GM19372 (cell line): Measurements from ENCODE around the gene MAGEF1.

Experiments
- ATAC-seq: cut with Tn5 transposase; IDR thresholded peaks from one replicate; pipeline ENCODE4 v1.9.1; 2021; ENCODE audit warnings: mild to moderate bottlenecking, low read depth, moderate library complexity; ENCODE audit not compliant: unreplicated experiment

MAGEF1 gene

DNA sequence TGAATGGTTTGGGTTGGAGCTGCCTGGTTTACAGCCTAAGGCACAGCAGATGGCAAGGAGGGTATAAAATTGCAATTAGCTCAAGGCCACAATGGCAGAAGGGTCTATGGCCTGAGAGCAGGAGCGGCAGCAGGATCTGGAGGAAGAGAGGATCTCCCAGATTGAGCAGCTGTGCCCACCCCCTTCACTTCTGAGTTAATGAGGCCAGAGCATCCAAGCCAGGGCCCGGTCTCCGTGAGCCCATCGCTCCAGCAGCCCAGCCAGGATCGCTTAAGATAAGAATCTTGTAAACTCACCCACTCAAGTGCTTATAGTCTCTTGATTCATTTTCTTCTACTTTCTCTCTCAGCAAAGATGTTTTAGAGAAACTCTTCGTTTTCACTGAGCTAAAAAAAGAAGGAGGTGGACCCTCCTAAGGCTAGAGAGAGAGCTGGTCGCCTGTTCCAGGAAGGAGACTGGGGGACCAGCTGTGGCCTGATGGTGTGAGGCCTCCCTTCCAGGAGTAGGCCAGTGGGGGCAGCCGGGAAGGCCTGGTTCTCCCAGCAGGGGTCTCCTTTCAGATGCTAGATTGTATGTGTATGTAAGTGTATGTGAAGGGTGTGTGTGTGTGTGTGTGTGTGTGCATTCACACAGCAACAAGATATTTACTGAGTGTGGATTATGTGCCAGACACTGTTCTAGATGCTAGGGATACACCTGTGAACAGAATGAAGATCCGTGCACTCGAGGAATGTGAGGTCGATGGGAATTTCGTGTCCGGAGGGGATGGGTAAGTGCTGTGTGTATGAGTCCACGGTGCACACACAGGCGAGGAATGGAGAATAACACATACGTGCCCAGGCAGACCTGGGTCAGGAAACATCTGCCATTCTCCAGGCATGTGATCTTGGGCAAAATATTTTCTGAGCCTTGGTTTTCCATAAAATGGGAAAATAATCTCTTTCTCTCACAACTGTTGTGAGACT is 18.6 kb downstream of the MAGEF1 start:
- ATAC-seq = no peak

DNA sequence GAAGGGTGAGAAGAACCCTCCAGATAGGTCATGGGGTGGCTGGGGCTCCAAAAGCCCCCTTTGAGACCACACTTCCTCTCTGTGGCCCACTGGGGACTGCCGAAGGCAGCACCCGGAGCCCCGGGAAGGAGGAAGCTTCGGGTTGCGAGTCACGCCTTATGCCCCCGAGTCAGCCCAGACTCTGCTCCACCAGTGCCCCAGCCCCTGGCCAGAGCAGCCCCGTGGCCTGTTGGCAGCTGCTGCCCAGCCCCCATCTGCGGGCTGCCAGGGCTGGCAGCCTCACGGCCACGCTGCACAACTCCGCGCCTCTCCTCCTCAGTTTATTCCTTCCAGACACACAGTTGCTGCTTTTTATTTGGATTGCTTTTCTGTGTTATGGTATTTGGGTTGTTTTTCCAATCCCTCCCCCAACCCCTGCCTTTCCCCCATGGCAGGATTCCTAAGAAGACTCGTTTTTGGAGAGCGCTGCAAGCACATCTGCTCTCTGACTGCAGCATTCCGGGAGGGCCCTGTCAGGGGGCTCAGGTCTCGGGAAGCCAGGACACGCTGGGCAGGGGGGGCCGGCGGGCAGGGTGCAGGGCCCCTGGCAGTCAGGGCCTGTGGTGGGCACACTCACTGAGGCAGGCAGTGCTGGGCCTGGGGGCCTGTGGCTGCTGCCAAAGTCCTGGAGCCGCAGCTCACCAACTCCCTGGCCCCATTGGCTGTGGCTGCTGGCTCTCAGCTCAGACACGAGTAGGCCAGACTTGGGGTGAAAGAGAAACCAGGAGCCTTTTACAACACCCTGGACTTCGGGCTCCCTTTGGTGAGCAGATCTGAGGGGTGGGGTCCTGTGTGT is 20.2 kb downstream of the MAGEF1 start:
- no peak for ATAC-seq

DNA sequence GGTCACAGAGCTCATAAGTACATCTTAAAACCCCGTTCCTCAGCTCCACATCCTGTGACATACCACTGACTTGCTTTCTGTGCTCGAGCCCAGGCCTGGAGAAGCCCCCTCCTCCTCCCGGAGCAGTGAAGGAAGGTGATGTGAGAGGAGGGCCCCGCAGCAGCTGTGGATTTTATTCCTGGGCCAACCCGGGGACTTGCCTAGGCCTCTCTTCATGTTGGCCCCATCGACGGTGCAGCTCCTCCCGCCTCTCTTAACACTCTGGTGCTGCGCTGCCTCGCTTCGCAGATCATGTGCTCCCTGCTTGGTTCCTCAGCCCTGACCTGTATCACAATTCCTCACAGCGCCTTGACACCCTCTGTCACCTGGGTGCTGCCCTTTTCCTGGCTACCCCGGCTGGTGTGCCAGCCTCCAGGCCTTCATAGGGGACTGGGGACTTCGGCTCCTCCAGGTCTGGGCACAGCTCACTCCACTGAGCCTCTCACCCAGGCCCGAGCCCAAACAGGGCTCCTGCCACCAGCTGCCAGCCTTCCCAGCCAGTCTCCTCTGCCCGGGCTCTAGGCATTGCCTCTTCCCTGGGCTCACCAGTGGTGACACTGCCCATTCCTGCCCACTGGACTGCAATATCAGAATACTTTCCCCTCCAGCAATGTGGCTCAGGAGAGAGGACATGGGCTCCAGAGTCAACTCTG is 21.5 kb downstream of the MAGEF1 start:
- ATAC-seq = no peak

DNA sequence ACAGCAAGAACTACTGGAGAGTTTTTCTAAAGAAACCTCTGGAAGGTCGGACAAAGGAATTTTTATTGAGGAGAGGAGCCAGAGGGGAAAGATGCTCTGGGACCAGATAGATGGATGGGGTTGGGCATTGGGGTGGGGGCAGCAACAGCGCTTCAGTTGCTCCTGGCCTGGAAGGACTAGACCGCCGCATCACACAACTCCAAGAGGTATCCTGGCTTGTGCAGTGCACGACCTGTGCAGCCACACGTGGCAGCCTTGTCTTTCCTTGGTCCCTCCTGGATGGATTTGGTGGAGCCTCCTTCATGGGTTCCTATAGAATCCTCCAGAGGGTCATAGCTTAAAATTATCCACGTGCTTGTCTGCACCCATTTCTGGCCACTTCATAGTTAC is 23.0 kb downstream of the MAGEF1 start:
- no peak for ATAC-seq

DNA sequence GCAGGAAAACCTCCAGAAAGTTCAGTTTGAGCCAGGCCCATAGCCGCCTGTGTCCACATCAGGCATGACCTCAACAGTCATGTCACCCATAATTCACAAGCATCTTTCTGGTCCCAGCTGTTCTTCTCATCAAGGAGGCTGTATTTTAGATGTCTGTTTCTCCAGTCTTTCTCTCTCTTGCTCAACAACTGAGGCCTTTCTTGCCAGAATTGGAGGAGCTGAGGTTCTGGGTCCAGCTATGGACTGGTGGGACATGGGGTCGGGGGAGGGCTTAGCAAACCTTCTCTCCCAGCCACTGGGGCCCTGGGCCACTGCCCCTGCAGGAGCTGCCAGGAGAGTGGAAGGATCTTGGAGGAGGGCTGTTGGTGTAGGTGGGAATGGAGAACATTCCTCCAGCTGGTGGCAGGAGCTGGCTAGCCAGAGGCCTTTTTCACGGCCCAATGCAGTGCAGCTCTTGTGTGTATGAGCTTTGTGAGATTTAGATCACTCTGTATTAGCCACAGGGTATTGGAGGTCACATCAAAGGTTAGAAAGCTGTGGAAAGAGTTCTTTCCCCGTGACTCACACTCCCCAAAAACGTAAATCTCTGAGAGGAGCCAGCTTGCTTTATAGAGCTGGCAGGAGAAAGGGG is 23.5 kb downstream of the MAGEF1 start:
- ATAC-seq = no peak

DNA sequence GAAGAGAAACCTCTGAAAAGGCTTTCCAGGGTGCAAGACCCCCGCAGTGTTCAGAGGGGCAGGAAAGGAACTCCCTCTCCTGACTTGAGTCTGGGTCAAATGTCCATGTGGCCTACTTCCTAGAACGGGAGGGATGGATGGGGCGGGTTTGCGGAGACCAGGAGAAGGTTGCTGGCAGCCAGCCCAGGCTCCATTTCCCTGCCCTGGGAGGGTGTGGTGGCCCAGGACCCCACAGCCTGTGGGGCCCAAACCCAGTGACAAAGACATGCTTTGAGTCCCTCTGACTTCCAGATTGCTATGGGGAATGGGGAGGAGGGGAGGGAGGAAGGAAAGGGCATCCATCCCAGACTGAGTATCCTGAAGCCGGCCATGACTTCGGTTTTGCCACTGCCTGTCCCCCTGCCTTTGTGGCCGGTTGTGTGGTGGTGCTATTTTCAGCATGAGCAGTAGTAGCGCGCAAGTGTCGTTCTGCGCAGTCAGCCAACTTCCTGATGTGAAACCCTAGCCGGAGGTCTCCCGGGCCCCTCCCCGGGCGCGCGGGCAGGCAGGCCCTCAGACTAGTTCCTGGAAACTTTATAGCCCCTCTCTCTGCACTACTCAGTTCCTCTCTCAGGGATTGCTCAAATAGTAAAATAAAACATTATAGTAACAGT is 24.4 kb downstream of the MAGEF1 start:
- ATAC-seq = no peak

DNA sequence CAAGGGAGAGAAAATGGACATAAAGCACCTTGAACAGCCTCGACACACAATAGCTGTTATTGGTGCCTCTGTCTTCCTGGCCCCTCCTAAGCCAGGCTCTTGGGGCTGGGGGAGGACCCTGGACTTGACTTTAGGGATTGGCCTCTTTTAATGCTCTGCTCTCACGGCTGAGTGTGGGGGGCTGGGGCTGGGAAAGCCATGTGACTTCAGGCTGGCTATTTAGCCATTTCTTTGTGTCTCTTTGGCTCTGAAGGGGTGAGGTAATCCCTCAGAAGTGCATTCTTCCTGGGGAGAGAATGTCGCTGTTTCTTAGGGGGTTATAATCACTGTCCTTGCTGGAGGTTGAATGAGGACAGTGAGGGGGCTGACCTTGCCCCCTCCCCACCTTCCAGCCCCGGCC is 26.2 kb downstream of the MAGEF1 start:
- no peak for ATAC-seq

DNA sequence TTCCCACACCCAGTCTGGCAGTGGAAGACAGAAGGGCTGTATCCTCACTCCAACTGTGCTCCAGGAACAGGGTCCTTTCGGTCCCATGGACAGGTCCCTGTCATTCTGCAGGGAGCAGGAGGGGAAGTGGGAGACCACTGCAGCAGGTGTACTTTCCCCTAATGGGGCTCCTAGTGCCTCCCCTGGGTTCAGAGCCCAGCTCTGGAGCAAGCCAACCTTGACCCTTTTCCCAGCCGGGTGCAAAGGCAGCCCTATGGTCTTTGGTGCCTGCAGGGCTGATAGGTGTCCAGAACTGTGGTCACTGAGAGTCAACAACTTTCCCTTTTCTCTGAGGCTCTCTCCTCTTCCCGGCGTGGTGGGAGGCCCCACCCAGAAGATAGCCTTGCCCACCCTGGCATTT is 26.8 kb downstream of the MAGEF1 start:
- no peak for ATAC-seq

DNA sequence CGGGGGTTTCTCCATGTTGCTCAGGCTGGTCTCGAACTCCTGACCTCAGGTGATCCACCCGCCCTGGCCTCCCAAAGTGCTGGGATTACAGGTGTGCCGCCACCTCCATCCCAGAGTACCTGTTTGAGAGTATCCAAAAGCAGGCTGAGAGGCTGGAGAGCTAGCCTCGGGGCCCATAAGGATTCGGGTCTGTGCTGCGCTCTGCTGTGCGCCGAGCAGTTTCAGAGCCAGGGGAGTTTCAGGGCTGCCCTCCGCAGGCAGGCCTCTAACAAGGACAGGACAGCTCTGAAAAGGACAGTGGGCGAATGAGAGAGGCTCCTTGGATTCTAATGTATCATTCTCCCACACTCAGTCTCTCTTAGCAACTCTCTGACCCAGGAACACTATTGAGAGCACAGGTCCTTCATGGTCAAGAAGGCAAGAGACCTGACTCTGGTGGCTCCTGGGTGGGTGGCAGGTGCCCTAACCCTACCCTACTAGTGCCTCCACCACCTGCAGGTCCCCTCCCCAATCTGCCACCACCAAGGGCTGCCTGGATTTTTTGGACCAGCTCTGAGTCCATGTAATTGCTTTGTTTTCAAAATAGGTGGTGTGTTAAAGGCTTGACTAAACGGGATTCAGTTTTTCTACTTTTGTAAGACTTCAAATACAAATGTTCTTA is 27.8 kb downstream of the MAGEF1 start:
- no peak for ATAC-seq

DNA sequence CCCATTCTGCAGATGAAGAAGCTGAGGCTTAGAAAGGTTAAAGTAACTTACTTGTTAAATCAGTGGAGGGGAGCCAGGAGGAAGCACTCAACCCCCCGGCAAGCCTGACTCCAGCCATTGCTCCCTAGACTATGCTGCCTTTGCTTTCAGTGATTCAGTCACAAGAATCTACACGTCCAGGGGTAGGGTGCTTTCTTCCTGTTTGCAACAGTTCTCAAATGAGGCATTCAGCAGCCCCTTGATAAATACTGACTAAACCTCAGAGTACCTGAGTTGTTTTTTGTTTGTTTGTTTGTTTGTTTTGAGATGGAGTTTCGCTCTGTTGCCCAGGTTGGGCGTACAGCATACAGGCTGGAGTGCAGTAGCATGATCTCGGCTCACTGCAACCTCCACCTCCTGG is 28.6 kb downstream of the MAGEF1 start:
- ATAC-seq = no peak

DNA sequence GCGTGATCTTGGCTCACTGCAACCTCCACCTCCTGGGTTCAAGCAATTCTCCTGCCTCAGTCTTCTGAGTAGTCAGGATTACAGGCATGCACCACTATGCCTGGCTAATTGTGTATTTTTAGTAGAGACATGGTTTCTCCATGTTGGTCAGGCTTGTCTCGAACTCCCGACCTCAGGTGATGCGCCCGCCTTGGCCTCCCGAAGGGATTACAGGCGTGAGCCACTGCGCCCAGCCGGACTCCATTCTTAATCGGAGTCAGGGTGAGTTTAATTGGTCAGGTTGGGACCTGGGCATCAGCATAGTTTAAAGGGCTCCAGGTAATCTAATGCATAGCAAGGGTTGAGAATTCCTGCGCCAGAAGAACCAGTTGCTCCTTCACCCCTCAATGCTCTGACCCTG is 29.2 kb downstream of the MAGEF1 start:
- ATAC-seq = no peak

DNA sequence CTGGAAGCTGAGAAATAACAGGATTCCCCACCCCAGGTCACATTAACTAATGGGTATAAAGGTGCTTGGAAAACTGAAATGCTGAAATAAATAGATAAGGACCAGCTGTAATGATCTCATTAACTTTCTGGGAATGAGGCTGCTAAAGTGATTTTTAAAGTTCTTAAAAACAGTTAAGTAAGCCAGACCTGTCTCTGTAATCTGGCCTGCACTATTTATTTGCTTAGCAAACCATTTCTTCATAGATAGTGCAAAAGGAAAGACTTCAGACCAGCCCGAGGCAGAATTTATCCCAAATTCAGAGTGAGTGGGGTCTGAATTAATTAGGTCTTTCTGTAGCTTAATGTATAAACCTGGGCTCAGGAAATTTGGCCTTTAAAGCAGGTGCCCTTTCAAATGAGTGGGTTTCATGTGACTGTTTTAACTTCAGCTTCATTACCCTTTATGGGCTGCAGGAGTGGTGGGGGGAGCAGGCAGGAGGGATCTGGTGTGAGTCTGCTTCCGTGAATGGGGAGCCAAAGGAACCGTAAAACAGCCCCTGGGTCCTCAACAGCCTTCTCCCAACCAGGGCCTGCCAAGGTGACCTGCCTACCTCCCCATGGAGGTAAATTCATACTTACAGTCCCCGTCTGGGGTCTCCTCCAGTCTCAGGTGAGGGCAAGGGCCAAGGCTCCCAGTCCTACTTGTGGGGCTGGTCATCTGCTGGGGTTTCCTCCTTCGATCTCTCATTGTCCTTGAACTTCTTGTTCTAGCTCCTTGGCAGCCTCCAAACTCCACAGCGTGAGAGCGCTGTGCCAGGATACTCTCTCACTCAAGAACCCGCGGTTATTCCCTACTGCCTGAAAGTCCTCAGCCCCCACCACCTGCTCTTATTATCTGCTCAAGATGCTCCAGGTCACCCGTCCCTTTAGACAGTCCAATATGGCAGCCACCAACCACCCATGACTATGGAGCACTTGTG is 31.2 kb downstream of the MAGEF1 start:
- no peak for ATAC-seq

DNA sequence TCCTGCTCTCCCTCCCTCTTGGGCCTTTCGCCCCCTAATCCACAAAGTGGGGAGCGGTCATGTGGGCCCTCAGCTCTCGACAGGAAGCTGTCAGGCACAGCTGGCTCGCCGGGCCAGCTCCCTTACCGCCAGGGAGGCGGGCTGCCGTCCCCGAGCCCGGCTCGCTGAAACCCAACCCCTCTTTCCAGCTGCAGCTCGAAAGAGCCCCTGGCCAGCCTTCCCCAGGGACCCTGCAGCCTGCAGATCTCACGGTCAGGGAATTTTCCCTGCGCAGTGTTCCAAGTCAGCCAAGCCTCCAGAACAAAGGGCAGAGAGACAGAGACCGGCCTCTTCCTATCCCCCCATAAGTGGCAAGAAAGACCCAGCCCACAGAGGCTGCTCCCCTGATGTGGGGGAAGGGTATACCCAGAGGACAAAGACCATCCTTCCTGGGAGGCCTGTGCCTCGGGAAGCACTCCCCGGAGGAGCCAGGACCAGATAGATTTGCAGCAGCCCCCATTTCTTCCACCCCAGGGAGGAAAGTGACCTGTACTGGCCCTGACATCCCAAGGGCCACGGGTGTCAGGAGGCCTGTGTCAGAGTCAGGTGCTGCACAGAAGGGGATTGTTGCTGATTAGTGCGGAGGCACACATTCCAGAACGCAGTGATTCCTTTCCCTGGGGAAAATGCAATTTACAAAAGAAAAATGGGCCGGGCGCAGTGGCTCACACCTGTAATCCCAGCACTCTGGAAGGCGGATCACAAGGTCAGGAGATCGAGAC is 32.6 kb downstream of the MAGEF1 start:
- ATAC-seq = no peak

DNA sequence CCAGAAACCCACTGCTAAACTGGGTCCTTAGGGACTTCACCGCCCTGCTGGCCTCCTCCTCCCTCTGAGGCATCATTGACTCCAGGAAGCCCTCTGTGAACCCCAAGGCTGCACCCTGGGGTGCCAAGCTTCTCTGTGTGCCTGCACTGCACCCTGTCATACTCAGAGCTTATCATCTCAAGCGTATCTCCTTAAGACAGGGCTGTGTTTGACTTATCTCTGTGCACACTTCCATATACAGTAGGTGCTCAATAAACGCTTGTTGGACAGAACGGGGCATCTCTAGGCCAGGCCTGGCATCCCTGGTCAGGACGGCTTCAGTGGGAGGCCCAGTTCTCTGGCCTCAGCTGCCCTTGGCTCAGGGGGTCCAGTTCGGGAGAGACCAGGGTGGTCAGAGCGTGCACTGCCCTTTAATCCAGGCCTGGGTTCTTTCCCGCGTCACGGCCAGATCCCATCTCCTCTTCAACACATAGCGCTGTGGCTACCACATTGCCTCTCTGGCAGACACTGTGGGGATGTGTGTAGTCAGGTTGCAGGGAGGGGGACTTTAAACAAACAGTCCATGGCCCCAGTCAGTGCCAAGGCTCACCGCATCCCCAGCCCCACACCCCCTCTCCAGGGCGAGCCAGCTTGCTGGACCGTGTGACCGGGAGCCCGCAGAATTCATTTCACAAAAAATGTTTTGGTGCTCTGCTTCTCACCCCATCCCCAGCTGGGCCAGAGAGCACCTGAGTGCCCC is 33.4 kb downstream of the MAGEF1 start:
- ATAC-seq = no peak

DNA sequence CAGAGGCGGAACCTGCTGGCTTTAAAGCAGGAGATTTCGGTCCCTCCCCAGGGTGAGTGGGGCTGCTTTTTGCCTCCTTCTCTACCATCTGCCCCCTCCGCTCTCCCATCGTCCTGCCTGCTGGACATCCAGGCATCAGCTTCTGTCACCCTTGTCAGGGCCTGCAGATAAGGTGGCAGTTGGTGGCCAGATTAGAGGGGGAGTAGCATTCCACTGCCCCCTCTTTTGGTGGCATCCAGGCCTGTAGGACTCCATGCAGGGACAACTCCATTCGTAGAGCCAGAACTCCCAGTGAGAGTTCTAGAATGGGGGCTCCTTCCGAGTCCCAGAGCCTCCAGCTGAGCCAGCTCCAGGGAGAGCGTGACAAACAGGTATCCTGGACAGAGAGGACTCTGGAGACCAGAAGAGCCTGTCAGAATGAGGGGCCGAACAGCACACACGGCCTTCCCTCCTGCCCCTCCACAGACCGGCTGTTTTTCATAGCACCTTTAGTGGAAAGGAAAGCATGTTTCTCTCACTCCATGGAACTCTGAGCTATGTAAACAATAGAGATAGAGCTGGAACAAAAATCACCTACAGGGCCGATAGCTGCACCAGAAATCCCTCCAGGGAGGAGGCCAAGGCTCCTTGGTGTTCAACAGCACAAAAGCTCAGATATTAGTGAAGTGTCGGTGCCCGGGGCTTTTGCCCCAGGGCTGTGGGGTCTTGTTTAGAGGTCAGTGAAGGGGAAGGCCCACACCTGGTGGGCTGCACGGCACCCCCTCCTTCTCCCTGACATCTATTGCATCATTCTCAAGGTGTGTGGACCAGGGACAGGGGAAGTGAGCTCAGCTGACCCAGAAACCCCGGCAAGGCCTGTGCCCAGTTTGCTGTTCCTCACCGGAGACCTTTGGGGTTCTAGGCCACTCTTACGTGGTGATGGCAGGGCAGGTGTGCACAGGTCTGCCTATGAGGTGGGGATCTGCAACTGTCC is 34.2 kb downstream of the MAGEF1 start:
- no peak for ATAC-seq

DNA sequence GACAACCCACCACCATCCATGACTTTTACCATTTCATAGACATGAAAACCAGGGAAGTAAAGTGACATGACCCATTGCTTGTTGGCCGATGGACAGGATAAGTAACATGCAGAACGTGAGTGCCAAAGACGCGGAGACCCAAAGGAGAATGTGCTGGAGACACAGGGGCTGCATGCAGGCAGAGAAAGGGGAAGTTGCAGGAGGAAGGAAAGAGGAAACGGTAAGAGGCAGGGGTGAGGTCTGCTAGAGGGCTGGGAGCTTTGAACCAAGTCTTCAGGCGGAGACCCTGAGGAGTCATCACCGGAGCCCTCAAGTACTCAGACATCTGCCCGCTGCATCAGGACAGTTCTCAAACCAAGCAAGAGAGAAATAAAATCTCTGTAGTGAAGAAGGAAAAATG is 34.9 kb downstream of the MAGEF1 start:
- no peak for ATAC-seq
